A549 (cell line): ENCODE results near the gene PCDH15.

ENCODE experiments used
- BHLHE40 ChIP-seq: IDR thresholded peaks from 2 replicates; pipeline ENCODE4 v1.6.1; 2012; ENCODE audit warnings: low read depth, low read length, inconsistent platforms
- CBX2 ChIP-seq: fragments of 200-600 bp; sonication (generic); IDR thresholded peaks from 2 replicates; pipeline ENCODE4 v1.6.1; 2016; ENCODE audit warnings: low read depth, mild to moderate bottlenecking, borderline replicate concordance
- CHD2 ChIP-seq: fragments of 150-350 bp; IDR thresholded peaks from 2 replicates; pipeline ENCODE4 v1.6.1; 2014; ENCODE audit warnings: low read length; ENCODE audit not compliant: partially characterized antibody
- MYC ChIP-seq: IDR thresholded peaks from 2 replicates; pipeline ENCODE4 v1.6.1; 2012; ENCODE audit warnings: mild to moderate bottlenecking, inconsistent platforms, low read length, improper control_type of control experiment, borderline replicate concordance
- PHF8 ChIP-seq: fragments of 200-600 bp; sonication (generic); IDR thresholded peaks from 2 replicates; pipeline ENCODE4 v1.6.1; 2016; ENCODE audit warnings: low read depth, mild to moderate bottlenecking, antibody characterized with exemption, moderate library complexity, borderline replicate concordance
- POLR2A ChIP-seq: IDR thresholded peaks from 2 replicates; pipeline ENCODE4 v1.6.1; 2012; ENCODE audit warnings: mild to moderate bottlenecking, low read length
- RCOR1 ChIP-seq: fragments of 150-350 bp; IDR thresholded peaks from 2 replicates; pipeline ENCODE4 v1.6.1; 2014; ENCODE audit warnings: antibody characterized with exemption, low read length, low read depth
- TF ChIP-seq, protein P1 (sequence below): fragments of >200 bp; sonication (Bioruptor Twin); formaldehyde crosslinking; IDR thresholded peaks from 3 replicates; pipeline ENCODE4 v1.5.1; 2016

DNA sequence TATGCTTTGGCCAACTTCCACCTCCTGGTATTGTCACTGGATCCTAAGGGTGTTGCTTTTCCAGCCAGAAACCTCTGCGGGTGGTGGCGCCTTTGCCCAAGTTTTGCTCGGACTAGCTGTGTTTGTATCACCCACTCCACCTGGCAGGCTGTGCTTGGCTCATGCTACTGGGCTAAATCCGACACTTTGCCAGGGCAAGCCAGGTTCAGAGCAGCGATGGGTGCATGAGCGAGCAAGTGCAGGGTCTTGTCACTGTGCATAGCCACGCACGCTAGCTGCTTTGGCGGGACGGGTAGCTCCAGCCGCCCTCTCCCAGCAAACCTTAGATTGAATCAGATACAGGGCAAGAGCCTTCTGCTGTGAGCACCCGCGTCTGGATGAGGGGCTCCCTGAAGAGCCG is 737.5 kb downstream of the PCDH15 start:
- TF ChIP-seq RCOR1 (no peak), POLR2A (no peak), CHD2 (no peak), MYC (no peak), BHLHE40 (no peak), CBX2 (no peak), PHF8 (no peak)
- TF ChIP-seq, protein P1, sequence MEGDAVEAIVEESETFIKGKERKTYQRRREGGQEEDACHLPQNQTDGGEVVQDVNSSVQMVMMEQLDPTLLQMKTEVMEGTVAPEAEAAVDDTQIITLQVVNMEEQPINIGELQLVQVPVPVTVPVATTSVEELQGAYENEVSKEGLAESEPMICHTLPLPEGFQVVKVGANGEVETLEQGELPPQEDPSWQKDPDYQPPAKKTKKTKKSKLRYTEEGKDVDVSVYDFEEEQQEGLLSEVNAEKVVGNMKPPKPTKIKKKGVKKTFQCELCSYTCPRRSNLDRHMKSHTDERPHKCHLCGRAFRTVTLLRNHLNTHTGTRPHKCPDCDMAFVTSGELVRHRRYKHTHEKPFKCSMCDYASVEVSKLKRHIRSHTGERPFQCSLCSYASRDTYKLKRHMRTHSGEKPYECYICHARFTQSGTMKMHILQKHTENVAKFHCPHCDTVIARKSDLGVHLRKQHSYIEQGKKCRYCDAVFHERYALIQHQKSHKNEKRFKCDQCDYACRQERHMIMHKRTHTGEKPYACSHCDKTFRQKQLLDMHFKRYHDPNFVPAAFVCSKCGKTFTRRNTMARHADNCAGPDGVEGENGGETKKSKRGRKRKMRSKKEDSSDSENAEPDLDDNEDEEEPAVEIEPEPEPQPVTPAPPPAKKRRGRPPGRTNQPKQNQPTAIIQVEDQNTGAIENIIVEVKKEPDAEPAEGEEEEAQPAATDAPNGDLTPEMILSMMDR, result no peak
